Measurements from ENCODE around the gene MYCN.
"Not testable (repeated sequence)": the region's sequence is repeated elsewhere in the genome, so short reads cannot be mapped to it uniquely, and the experiment has no call there.

The MYCN gene

GRCh38 chr2:15909157-15909556 is 31.2 kb upstream of the MYCN start:
- no peak overlapping the region for H3K9ac ChIP-seq (ENCODE audit: low read length)
- no peak overlapping the region for H3K4me2 ChIP-seq (ENCODE audit: low read depth, low read length, poor library complexity, severe bottlenecking)
- H3K27ac ChIP-seq (ENCODE audit: low read depth, low read length): no peak overlapping the region
- H3K9me3 ChIP-seq (ENCODE audit: insufficient read depth, low read length): no peaks in the 10 kb centered on the region
- H3K9me2 ChIP-seq (replicated peaks; ENCODE audit: insufficient read depth, low read length): no peaks in the 10 kb centered on the region
- H3K36me3 ChIP-seq (ENCODE audit: low read length): no peaks in the 10 kb centered on the region
- TF ChIP-seq EZH2phosphoT487 (conservative IDR thresholded peaks at IDR 0.05; ENCODE audit: low read length): no peak
- TF ChIP-seq, protein P1, sequence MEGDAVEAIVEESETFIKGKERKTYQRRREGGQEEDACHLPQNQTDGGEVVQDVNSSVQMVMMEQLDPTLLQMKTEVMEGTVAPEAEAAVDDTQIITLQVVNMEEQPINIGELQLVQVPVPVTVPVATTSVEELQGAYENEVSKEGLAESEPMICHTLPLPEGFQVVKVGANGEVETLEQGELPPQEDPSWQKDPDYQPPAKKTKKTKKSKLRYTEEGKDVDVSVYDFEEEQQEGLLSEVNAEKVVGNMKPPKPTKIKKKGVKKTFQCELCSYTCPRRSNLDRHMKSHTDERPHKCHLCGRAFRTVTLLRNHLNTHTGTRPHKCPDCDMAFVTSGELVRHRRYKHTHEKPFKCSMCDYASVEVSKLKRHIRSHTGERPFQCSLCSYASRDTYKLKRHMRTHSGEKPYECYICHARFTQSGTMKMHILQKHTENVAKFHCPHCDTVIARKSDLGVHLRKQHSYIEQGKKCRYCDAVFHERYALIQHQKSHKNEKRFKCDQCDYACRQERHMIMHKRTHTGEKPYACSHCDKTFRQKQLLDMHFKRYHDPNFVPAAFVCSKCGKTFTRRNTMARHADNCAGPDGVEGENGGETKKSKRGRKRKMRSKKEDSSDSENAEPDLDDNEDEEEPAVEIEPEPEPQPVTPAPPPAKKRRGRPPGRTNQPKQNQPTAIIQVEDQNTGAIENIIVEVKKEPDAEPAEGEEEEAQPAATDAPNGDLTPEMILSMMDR (IDR thresholded peaks at IDR 0.05; ENCODE audit: insufficient read depth, low read length, poor library complexity, severe bottlenecking): no peak
- H3K27me3 ChIP-seq (ENCODE audit: low read length): no peaks in the 10 kb centered on the region
- no peak overlapping the region for H2AFZ ChIP-seq (ENCODE audit: low read depth, low read length, severe bottlenecking)
- H3F3A ChIP-seq (ENCODE audit: insufficient read depth): no peaks in the 10 kb centered on the region
- no peaks in the 10 kb centered on the region for H3K79me2 ChIP-seq (ENCODE audit: insufficient read depth, low read length)
- no peak overlapping the region for H3K4me3 ChIP-seq (ENCODE audit: insufficient read depth, low read length, poor library complexity, severe bottlenecking)
- no peaks in the 10 kb centered on the region for H4K20me1 ChIP-seq (ENCODE audit: low read depth, low read length)

GRCh38 chr2:15909736-15910135 is 30.6 kb upstream of the MYCN start:
- H3K9me3 ChIP-seq (ENCODE audit: insufficient read depth, low read length): no peaks in the 10 kb centered on the region
- no peaks in the 10 kb centered on the region for H3K79me2 ChIP-seq (ENCODE audit: insufficient read depth, low read length)
- H3K36me3 ChIP-seq (ENCODE audit: low read length): no peaks in the 10 kb centered on the region
- H4K20me1 ChIP-seq (ENCODE audit: low read depth, low read length): no peaks in the 10 kb centered on the region
- H2AFZ ChIP-seq (ENCODE audit: low read depth, low read length, severe bottlenecking): no peak overlapping the region
- no peak overlapping the region for H3K4me3 ChIP-seq (ENCODE audit: insufficient read depth, low read length, poor library complexity, severe bottlenecking)
- H3K9me2 ChIP-seq (replicated peaks; ENCODE audit: insufficient read depth, low read length): no peaks in the 10 kb centered on the region
- no peaks in the 10 kb centered on the region for H3K27me3 ChIP-seq (ENCODE audit: low read length)
- H3K4me2 ChIP-seq (ENCODE audit: low read depth, low read length, poor library complexity, severe bottlenecking): no peak overlapping the region
- H3F3A ChIP-seq (ENCODE audit: insufficient read depth): no peaks in the 10 kb centered on the region
- no peak for TF ChIP-seq EZH2phosphoT487 (conservative IDR thresholded peaks at IDR 0.05; ENCODE audit: low read length)
- TF ChIP-seq, protein P1 (IDR thresholded peaks at IDR 0.05; ENCODE audit: insufficient read depth, low read length, poor library complexity, severe bottlenecking): no peak
- no peak overlapping the region for H3K27ac ChIP-seq (ENCODE audit: low read depth, low read length)
- no peak overlapping the region for H3K9ac ChIP-seq (ENCODE audit: low read length)

DNA sequence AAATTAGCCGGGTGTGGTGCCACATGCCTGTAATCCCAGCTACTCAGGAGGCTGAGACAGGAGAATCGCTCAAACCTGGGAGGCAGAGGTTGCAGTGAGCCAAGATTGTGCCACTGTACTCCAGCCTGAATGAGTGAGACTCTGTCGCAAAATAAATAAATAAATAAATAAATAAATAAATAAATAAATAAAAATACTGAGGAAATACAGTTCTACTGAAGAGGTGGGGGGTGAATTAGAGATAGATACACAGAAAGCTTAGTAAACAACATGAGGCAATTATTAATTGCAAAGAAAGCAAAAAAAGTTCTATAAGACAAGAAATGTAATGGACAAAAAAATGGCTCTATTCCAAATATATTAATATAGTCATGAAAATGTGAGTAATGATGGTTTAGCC is 29.1 kb upstream of the MYCN start:
- H3K36me3 ChIP-seq (ENCODE audit: low read length); H2AFZ ChIP-seq (ENCODE audit: low read depth, low read length, severe bottlenecking); H3K9me3 ChIP-seq (ENCODE audit: insufficient read depth, low read length); H3K9me2 ChIP-seq (replicated peaks; ENCODE audit: insufficient read depth, low read length); H3K27ac ChIP-seq (ENCODE audit: low read depth, low read length); H3K4me3 ChIP-seq (ENCODE audit: insufficient read depth, low read length, poor library complexity, severe bottlenecking); H3F3A ChIP-seq (ENCODE audit: insufficient read depth); H4K20me1 ChIP-seq (ENCODE audit: low read depth, low read length); H3K79me2 ChIP-seq (ENCODE audit: insufficient read depth, low read length); H3K9ac ChIP-seq (ENCODE audit: low read length); H3K4me2 ChIP-seq (ENCODE audit: low read depth, low read length, poor library complexity, severe bottlenecking); H3K27me3 ChIP-seq (ENCODE audit: low read length): not testable (repeated sequence)

DNA sequence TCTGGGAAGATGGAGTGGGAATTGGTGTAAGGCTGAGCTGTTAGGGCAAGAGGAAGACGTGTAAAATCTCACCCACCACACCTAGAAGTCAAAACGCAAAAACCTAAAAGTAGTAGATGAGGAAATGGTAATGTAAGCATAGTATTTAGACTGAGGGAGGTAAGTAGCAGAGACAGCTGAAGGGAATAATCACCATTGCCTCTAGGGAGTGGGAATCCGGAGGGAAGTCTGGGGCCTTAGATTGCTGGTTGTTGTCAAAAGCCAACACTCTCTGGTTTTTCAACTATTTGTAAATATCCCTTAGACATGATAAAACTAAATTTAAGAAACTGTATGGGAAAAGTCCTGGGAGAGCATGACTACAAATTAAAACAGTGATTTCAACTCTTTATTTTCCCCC is 28.7 kb upstream of the MYCN start:
- no peak overlapping the region for H3K4me3 ChIP-seq (ENCODE audit: insufficient read depth, low read length, poor library complexity, severe bottlenecking)
- H2AFZ ChIP-seq (ENCODE audit: low read depth, low read length, severe bottlenecking): no peak overlapping the region
- no peaks in the 10 kb centered on the region for H3F3A ChIP-seq (ENCODE audit: insufficient read depth)
- no peaks in the 10 kb centered on the region for H3K9me2 ChIP-seq (replicated peaks; ENCODE audit: insufficient read depth, low read length)
- no peak overlapping the region for H3K27ac ChIP-seq (ENCODE audit: low read depth, low read length)
- H3K4me2 ChIP-seq (ENCODE audit: low read depth, low read length, poor library complexity, severe bottlenecking): no peak overlapping the region
- H3K9ac ChIP-seq (ENCODE audit: low read length): no peak overlapping the region
- TF ChIP-seq, protein P1 (IDR thresholded peaks at IDR 0.05; ENCODE audit: insufficient read depth, low read length, poor library complexity, severe bottlenecking): no peak
- TF ChIP-seq EZH2phosphoT487 (conservative IDR thresholded peaks at IDR 0.05; ENCODE audit: low read length): no peak
- no peaks in the 10 kb centered on the region for H3K9me3 ChIP-seq (ENCODE audit: insufficient read depth, low read length)
- H4K20me1 ChIP-seq (ENCODE audit: low read depth, low read length): no peaks in the 10 kb centered on the region
- H3K79me2 ChIP-seq (ENCODE audit: insufficient read depth, low read length): no peaks in the 10 kb centered on the region
- no peaks in the 10 kb centered on the region for H3K36me3 ChIP-seq (ENCODE audit: low read length)
- no peaks in the 10 kb centered on the region for H3K27me3 ChIP-seq (ENCODE audit: low read length)
